HL-60 (cell line): ENCODE data around the gene DRC3.

ENCODE experiments used
- DNase-seq, 2 experiments: peaks; one replicate each; pipeline ENCODE4 v3.0.0-alpha.2; 2010 to 2020; ENCODE audit warnings: low read depth in 1 of 2, low spot score in 1 of 2
- H3K27ac ChIP-seq: fragments of 250-450 bp; sonication (Bioruptor Pico); replicated peaks from 2 replicates; pipeline ENCODE4 v1.5.1; 2020; ENCODE audit warnings: mild to moderate bottlenecking, moderate library complexity
- H3K27me3 ChIP-seq: fragments of 250-450 bp; sonication (Bioruptor Pico); 2 replicates; pipeline ENCODE4 v1.5.1; 2021; ENCODE audit warnings: mild to moderate bottlenecking, moderate library complexity; ENCODE audit not compliant: insufficient read depth, poor library complexity, severe bottlenecking
- H3K4me3 ChIP-seq: replicated peaks from 2 replicates; pipeline ENCODE4 v1.5.1; 2011; ENCODE audit warnings: mild to moderate bottlenecking, control low read depth, low read length; ENCODE audit not compliant: insufficient read depth
- CTCF ChIP-seq: IDR thresholded peaks from one replicate; pipeline ENCODE4 v1.5.1; 2011; ENCODE audit warnings: low read length, control low read depth, inconsistent platforms; ENCODE audit not compliant: insufficient read depth
- GABPA ChIP-seq: IDR thresholded peaks from 2 replicates; pipeline ENCODE4 v1.6.1; 2012; ENCODE audit warnings: low read depth
- POLR2AphosphoS5 ChIP-seq: IDR thresholded peaks from 2 replicates; pipeline ENCODE4 v1.6.1; 2012; ENCODE audit warnings: low read depth
- REST ChIP-seq: IDR thresholded peaks from 2 replicates; pipeline ENCODE4 v1.6.1; 2012; ENCODE audit warnings: low read depth; ENCODE audit not compliant: insufficient replicate concordance
- SPI1 ChIP-seq: IDR thresholded peaks from 2 replicates; pipeline ENCODE4 v1.6.1; 2012; ENCODE audit warnings: low read depth, mild to moderate bottlenecking, borderline replicate concordance

The DRC3 gene

GRCh38 chr17:18059283-18059682 is 86.6 kb downstream of the DRC3 start:
- Histone ChIP-seq H3K27me3 (no peaks in the 10 kb centered on the region), H3K4me3 (no peak overlapping the region), H3K27ac (no peak overlapping the region)
- TF ChIP-seq POLR2AphosphoS5, result no peak
- no peak for TF ChIP-seq GABPA
- no peak for TF ChIP-seq REST
- TF ChIP-seq CTCF, result no peak
- no peak for TF ChIP-seq SPI1
- no peak for DNase-seq

DNA sequence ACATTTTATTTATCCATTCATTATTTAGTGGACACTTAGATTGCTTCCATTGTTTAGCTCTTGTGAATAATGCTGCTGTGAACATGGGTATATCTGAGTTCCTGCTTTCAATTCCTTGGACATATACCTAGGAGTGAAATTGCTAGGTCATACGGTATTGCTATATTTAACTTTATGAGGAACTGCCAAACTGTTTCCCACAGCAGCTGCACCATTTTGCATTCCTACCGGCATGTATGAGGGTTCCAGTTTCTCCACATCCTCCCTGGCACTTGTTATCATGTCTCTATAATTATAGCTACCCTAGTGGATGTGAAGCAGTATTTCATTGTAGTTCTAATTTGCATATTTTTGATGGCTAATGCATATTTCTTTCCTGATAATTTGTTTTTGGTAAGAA is 91.4 kb downstream of the DRC3 start:
- no peak for TF ChIP-seq CTCF
- no peak for TF ChIP-seq REST
- TF ChIP-seq SPI1, result no peak
- TF ChIP-seq GABPA, result no peak
- no peak for TF ChIP-seq POLR2AphosphoS5
- H3K27ac ChIP-seq, result no peak overlapping the region
- H3K4me3 ChIP-seq, result no peak overlapping the region
- no peak for DNase-seq
- no peaks in the 10 kb centered on the region for H3K27me3 ChIP-seq

DNA sequence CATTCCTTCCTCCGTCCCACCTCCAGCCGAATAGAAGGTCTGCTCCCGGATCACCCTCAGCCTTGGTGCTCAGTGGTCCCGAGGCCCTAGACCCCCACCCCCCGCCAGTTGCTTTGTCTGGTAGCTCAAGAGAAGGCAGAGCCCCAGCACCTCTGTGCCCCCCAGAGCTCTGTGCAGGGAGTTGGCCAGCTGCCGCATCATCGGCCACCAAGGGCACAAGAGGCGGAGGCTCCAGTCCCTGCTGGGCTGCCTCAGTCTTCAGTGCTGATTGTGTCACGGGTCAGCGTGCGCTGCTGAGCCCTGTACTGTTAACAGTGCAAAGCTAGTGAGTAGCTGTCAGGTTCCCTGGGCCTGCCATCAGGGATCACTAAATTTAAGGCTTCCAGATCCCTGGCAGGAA is 92.9 kb downstream of the DRC3 start:
- H3K27ac ChIP-seq, result no peak overlapping the region
- H3K4me3 ChIP-seq, result no peak overlapping the region
- TF ChIP-seq REST (no peak), POLR2AphosphoS5 (no peak), GABPA (no peak), SPI1 (no peak), CTCF (no peak)
- no peak for DNase-seq
- H3K27me3 ChIP-seq, result no peaks in the 10 kb centered on the region
